Vagina (tissue), 2 donors: ENCODE results near the gene MSI2. TPM values are rescaled to one million over a fixed set of nuclear protein-coding genes. Genes with fewer than 3 reads are reported as not detected.
A peak's percentile ranks its signal among the peaks of the same experiment; 100 is the strongest.

ENCODE experiments used
- DNase-seq, 2 donors: peaks; one replicate each; pipeline ENCODE4 v3.0.0-alpha.2; 2017; ENCODE audit errors: extremely low spot score in 2 of 2
- H3K27ac ChIP-seq: fragments of 200-600 bp; sonication (generic); one replicate; pipeline ENCODE4 v1.5.1; 2019
- H3K27me3 ChIP-seq: fragments of 200-600 bp; sonication (generic); one replicate; pipeline ENCODE4 v1.5.1; 2019
- H3K36me3 ChIP-seq, 2 donors: fragments of 200-600 bp; sonication (generic); one replicate each; pipeline ENCODE4 v1.5.1; 2017 to 2019
- H3K4me1 ChIP-seq: fragments of 200-600 bp; sonication (generic); one replicate; pipeline ENCODE4 v1.5.1; 2019
- H3K4me3 ChIP-seq, 2 donors: fragments of 200-600 bp; sonication (generic); 1 replicate in 1 of 2; 2 replicates in 1 of 2; pipeline ENCODE4 v1.5.1; 2016 to 2019
- H3K9me3 ChIP-seq: fragments of 200-600 bp; sonication (generic); one replicate; pipeline ENCODE4 v1.5.1; 2019
- CTCF ChIP-seq, 3 experiments: fragments of 450-650 bp in 2 of 3; fragments of 200-600 bp in 1 of 3; sonication (generic) in 1 of 3; IDR thresholded peaks; one replicate each; pipeline ENCODE4 v1.5.1; 2017 to 2019; ENCODE audit warnings: antibody characterized with exemption in 3 of 3, mild to moderate bottlenecking in 2 of 3, moderate library complexity in 2 of 3
- POLR2A ChIP-seq, 2 donors: fragments of 450-650 bp; IDR thresholded peaks; one replicate each; pipeline ENCODE4 v1.6.1; 2017; ENCODE audit warnings: antibody characterized with exemption in 2 of 2, mild to moderate bottlenecking in 2 of 2, moderate library complexity in 2 of 2
- POLR2AphosphoS5 ChIP-seq, 2 donors: sonication (generic); formaldehyde crosslinking; IDR thresholded peaks; one replicate each; pipeline ENCODE4 v1.9.0; 2017; ENCODE audit warnings: antibody characterized with exemption in 2 of 2, mild to moderate bottlenecking in 2 of 2, low read depth in 1 of 2; ENCODE audit not compliant: insufficient read depth in 1 of 2
- intact Hi-C: fragments of 100-400 bp; cut with DNase I; formaldehyde crosslinking; loops from one replicate; pipeline ENCODE4 v1.15.1; 2023
- total RNA-seq: library from RNA; depleted of rRNA; stranded (reverse); fragments of >200 nt; gene quantifications from one replicate; pipeline ENCODE4 v1.2.3, GENCODE V29; 2016

The MSI2 gene
- total RNA-seq, 1 donor from 2014 or later = 27.3 TPM

- no peak overlapping the region for H3K27ac ChIP-seq
- H3K36me3 ChIP-seq = no peaks in the 10 kb centered on the region
- intact Hi-C loops = no loop called here
- H3K9me3 ChIP-seq = no peaks in the 10 kb centered on the region
- H3K4me1 ChIP-seq = peaks cover 38% of the 10 kb centered on the region
- TF ChIP-seq CTCF (IDR thresholded peaks at IDR 0.05) = no peak
- no peak for TF ChIP-seq POLR2A (IDR thresholded peaks at IDR 0.05)
- no peaks in the 10 kb centered on the region for H3K27me3 ChIP-seq
- DNase-seq = no peak
- H3K4me3 ChIP-seq = no peak overlapping the region
Measured at GRCh38 chr17:57570724-57571344, 314.5 kb downstream of the MSI2 start.

- H3K4me3 ChIP-seq = no peak overlapping the region
- H3K27me3 ChIP-seq = no peaks in the 10 kb centered on the region
- H3K27ac ChIP-seq = no peak overlapping the region
- intact Hi-C loops = no loop called here
- DNase-seq = no peak
- TF ChIP-seq POLR2A (IDR thresholded peaks at IDR 0.05) (no peak), CTCF (IDR thresholded peaks at IDR 0.05) (no peak), POLR2AphosphoS5 (IDR thresholded peaks at IDR 0.05; ENCODE audit: insufficient read depth in 1 of 2, low read depth in 1 of 2) (no peak)
- no peaks in the 10 kb centered on the region for H3K9me3 ChIP-seq
- peaks cover 38% of the 10 kb centered on the region for H3K4me1 ChIP-seq
- no peaks in the 10 kb centered on the region for H3K36me3 ChIP-seq
Measured at GRCh38 chr17:57572062-57572461, 315.7 kb downstream of the MSI2 start.

GRCh38 chr17:57572600-57572999, 316.3 kb downstream of the MSI2 start:
- Histone ChIP-seq H3K27ac (no peak overlapping the region), H3K4me1 (peaks cover 38% of the 10 kb centered on the region), H3K27me3 (no peaks in the 10 kb centered on the region), H3K36me3 (no peaks in the 10 kb centered on the region), H3K9me3 (no peaks in the 10 kb centered on the region), H3K4me3 (no peak overlapping the region)
- DNase-seq = no peak
- intact Hi-C loops = no loop called here
- no peak for TF ChIP-seq CTCF (IDR thresholded peaks at IDR 0.05)
- TF ChIP-seq POLR2AphosphoS5 (IDR thresholded peaks at IDR 0.05; ENCODE audit: insufficient read depth in 1 of 2, low read depth in 1 of 2) = no peak

GRCh38 chr17:57574040-57574513, 317.8 kb downstream of the MSI2 start:
- peak in 1 of 2 donors; percentile 96 for DNase-seq
- peaks cover 48% of the 10 kb centered on the region for H3K4me1 ChIP-seq
- peak overlapping the region; percentile 33 for H3K27ac ChIP-seq
- no peaks in the 10 kb centered on the region for H3K27me3 ChIP-seq
- no peak overlapping the region for H3K4me3 ChIP-seq
- no peaks in the 10 kb centered on the region for H3K9me3 ChIP-seq
- intact Hi-C loops = no loop called here
- TF ChIP-seq POLR2A (IDR thresholded peaks at IDR 0.05) (no peak), POLR2AphosphoS5 (IDR thresholded peaks at IDR 0.05; ENCODE audit: insufficient read depth in 1 of 2, low read depth in 1 of 2) (peak in 1 of 2 donors; percentile 63), CTCF (IDR thresholded peaks at IDR 0.05) (no peak)
- H3K36me3 ChIP-seq = no peaks in the 10 kb centered on the region

GRCh38 chr17:57576744-57577143, 320.4 kb downstream of the MSI2 start:
- H3K4me3 ChIP-seq = no peak overlapping the region
- no peak for DNase-seq
- peak overlapping the region; percentile 66 for H3K27ac ChIP-seq
- intact Hi-C loops = no loop called here
- H3K4me1 ChIP-seq = peaks cover 30% of the 10 kb centered on the region
- H3K36me3 ChIP-seq = no peaks in the 10 kb centered on the region
- no peak for TF ChIP-seq POLR2A (IDR thresholded peaks at IDR 0.05)
- no peak for TF ChIP-seq POLR2AphosphoS5 (IDR thresholded peaks at IDR 0.05; ENCODE audit: insufficient read depth in 1 of 2, low read depth in 1 of 2)
- TF ChIP-seq CTCF (IDR thresholded peaks at IDR 0.05) = no peak
- no peaks in the 10 kb centered on the region for H3K27me3 ChIP-seq
- H3K9me3 ChIP-seq = no peaks in the 10 kb centered on the region
